K562 (cell line): ENCODE measurements around the gene BNIPL. TPM values are rescaled to one million over a fixed set of nuclear protein-coding genes. Genes with fewer than 3 reads are reported as not detected.
A peak's percentile ranks its signal among the peaks of the same experiment; 100 is the strongest.

Source experiments
- BCOR ChIP-seq: fragments of 450-650 bp; IDR thresholded peaks from 2 replicates; pipeline ENCODE4 v1.6.1; 2016
- C11orf30 ChIP-seq: fragments of 450-650 bp; IDR thresholded peaks from 2 replicates; pipeline ENCODE4 v1.6.1; 2016; ENCODE audit warnings: low read depth, mild to moderate bottlenecking
- E2F8 ChIP-seq: fragments of 450-650 bp; IDR thresholded peaks from 2 replicates; pipeline ENCODE4 v1.7.1; 2018; ENCODE audit warnings: mild to moderate bottlenecking, low read depth; ENCODE audit not compliant: partially characterized antibody
- HDGF ChIP-seq: fragments of 450-650 bp; IDR thresholded peaks from 2 replicates; pipeline ENCODE4 v1.6.1; 2016
- HNRNPH1 ChIP-seq: fragments of 200-400 bp; formaldehyde crosslinking; optimal IDR thresholded peaks from 2 replicates; pipeline ENCODE3; 2017; ENCODE audit warnings: low read depth, mild to moderate bottlenecking, low read length, moderate library complexity
- NCOA4 ChIP-seq: fragments of 450-650 bp; IDR thresholded peaks from 2 replicates; pipeline ENCODE4 v1.6.1; 2018; ENCODE audit warnings: mild to moderate bottlenecking; ENCODE audit not compliant: partially characterized antibody
- RAD21 ChIP-seq, 2 experiments: fragments of 250-450 bp in 1 of 2; fragments of 450-650 bp in 1 of 2; sonication (Bioruptor Pico) in 1 of 2; formaldehyde crosslinking in 1 of 2; IDR thresholded peaks in 1 of 2; conservative IDR thresholded peaks in 1 of 2; 2 replicates each; pipeline versions ENCODE4 v1.4.0 to v1.8.0; 2020 to 2022; ENCODE audit warnings: mild to moderate bottlenecking in 2 of 2, moderate library complexity in 1 of 2
- ZNF316 ChIP-seq: fragments of 450-650 bp; IDR thresholded peaks from 2 replicates; pipeline ENCODE4 v1.6.1; 2016
- polyA plus RNA-seq, 8 experiments: library from polyadenylated mRNA; depleted of rRNA in 4 of 8; stranded (reverse) in 5 of 8; unstranded in 3 of 8; fragments of >200 nt; fragmentation: Nextera tagmentation in 2 of 8; fragmentation: Illumina TruSeq in 1 of 8; extraction: Ambion mirVana in 2 of 8; extraction: Trizol in 1 of 8; gene quantifications; 2 replicates each; pipeline versions ENCODE4 v1.2.1 to v1.2.3, GENCODE V29; 2011 to 2014; ENCODE audit warnings: inconsistent platforms in 1 of 8, missing spikeins in 1 of 8
- total RNA-seq, 7 experiments: library from RNA; depleted of rRNA in 6 of 7; stranded (reverse); fragments of >200 nt in 6 of 7; fragmentation: Illumina TruSeq in 2 of 7; extraction: Trizol in 2 of 7; gene quantifications; 2 replicates each; pipeline versions ENCODE4 v1.2.1 to v1.2.3, GENCODE V29; 2011 to 2021; ENCODE audit warnings: low replicate concordance in 1 of 7
- TF ChIP-seq, protein P1 (sequence below): fragments of 450-650 bp; IDR thresholded peaks from 2 replicates; pipeline ENCODE4 v1.6.1; 2016; ENCODE audit warnings: mild to moderate bottlenecking, moderate library complexity

The BNIPL gene
- total and polyA plus RNA-seq, 9 of the 15 experiments (the other 6 are each of a cell fraction or from before 2014, with no cell fraction given) = 0.08 to 1.4 (median 0.68) TPM

DNA sequence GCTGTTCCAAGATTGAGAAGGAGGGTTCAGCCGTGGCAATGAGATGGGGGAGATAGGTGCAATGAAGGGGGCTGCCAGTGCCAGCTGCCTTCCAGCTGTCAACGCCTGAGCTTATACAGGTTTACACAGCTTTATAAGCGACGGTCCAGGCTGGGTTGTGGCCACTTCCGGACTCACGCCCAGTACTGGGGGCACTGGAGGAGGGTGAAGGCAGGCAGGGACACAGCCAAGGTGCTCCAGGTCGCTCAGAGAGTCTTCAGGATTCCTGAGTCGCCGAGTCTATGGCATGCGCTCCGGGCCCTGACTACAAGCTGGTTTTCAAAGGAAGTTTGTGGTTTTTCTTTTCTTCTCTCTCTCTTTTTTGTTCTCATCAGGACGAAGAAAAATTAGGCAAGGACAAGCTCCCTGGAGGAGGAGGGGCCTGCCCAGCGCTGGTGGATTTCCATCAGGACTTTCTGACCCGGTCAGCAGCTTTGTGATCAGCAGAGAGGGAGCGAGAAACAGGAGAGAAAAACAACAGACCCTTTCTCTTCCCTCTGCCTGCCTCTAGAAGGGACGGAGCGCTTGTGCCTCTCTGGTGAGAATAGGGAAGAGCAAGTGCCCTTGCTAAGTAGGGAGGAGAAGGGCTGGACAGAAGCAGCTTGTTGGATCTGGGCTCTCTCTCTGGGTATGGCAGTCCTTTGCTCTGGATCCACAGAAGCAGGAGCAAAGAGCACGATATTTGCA is 29.9 kb upstream of the BNIPL start, which contains the start of gene MINDY1 (continued):
- TF ChIP-seq E2F8 (no peak), HNRNPH1 (no peak), ZNF316 (0 out of 2 replicates have a peak, but pooled peaks have one; percentile 22), C11orf30 (no peak), NCOA4 (no peak), BCOR (no peak), RAD21 (CRISPR knock-in tag; conservative IDR thresholded peaks at IDR 0.05 in 1 of 2, IDR thresholded peaks at IDR 0.05 in 1 of 2) (peak; percentile 47 to 75), HDGF (0 out of 2 replicates have a peak, but pooled peaks have one; percentile 9)
- TF ChIP-seq, protein P1, sequence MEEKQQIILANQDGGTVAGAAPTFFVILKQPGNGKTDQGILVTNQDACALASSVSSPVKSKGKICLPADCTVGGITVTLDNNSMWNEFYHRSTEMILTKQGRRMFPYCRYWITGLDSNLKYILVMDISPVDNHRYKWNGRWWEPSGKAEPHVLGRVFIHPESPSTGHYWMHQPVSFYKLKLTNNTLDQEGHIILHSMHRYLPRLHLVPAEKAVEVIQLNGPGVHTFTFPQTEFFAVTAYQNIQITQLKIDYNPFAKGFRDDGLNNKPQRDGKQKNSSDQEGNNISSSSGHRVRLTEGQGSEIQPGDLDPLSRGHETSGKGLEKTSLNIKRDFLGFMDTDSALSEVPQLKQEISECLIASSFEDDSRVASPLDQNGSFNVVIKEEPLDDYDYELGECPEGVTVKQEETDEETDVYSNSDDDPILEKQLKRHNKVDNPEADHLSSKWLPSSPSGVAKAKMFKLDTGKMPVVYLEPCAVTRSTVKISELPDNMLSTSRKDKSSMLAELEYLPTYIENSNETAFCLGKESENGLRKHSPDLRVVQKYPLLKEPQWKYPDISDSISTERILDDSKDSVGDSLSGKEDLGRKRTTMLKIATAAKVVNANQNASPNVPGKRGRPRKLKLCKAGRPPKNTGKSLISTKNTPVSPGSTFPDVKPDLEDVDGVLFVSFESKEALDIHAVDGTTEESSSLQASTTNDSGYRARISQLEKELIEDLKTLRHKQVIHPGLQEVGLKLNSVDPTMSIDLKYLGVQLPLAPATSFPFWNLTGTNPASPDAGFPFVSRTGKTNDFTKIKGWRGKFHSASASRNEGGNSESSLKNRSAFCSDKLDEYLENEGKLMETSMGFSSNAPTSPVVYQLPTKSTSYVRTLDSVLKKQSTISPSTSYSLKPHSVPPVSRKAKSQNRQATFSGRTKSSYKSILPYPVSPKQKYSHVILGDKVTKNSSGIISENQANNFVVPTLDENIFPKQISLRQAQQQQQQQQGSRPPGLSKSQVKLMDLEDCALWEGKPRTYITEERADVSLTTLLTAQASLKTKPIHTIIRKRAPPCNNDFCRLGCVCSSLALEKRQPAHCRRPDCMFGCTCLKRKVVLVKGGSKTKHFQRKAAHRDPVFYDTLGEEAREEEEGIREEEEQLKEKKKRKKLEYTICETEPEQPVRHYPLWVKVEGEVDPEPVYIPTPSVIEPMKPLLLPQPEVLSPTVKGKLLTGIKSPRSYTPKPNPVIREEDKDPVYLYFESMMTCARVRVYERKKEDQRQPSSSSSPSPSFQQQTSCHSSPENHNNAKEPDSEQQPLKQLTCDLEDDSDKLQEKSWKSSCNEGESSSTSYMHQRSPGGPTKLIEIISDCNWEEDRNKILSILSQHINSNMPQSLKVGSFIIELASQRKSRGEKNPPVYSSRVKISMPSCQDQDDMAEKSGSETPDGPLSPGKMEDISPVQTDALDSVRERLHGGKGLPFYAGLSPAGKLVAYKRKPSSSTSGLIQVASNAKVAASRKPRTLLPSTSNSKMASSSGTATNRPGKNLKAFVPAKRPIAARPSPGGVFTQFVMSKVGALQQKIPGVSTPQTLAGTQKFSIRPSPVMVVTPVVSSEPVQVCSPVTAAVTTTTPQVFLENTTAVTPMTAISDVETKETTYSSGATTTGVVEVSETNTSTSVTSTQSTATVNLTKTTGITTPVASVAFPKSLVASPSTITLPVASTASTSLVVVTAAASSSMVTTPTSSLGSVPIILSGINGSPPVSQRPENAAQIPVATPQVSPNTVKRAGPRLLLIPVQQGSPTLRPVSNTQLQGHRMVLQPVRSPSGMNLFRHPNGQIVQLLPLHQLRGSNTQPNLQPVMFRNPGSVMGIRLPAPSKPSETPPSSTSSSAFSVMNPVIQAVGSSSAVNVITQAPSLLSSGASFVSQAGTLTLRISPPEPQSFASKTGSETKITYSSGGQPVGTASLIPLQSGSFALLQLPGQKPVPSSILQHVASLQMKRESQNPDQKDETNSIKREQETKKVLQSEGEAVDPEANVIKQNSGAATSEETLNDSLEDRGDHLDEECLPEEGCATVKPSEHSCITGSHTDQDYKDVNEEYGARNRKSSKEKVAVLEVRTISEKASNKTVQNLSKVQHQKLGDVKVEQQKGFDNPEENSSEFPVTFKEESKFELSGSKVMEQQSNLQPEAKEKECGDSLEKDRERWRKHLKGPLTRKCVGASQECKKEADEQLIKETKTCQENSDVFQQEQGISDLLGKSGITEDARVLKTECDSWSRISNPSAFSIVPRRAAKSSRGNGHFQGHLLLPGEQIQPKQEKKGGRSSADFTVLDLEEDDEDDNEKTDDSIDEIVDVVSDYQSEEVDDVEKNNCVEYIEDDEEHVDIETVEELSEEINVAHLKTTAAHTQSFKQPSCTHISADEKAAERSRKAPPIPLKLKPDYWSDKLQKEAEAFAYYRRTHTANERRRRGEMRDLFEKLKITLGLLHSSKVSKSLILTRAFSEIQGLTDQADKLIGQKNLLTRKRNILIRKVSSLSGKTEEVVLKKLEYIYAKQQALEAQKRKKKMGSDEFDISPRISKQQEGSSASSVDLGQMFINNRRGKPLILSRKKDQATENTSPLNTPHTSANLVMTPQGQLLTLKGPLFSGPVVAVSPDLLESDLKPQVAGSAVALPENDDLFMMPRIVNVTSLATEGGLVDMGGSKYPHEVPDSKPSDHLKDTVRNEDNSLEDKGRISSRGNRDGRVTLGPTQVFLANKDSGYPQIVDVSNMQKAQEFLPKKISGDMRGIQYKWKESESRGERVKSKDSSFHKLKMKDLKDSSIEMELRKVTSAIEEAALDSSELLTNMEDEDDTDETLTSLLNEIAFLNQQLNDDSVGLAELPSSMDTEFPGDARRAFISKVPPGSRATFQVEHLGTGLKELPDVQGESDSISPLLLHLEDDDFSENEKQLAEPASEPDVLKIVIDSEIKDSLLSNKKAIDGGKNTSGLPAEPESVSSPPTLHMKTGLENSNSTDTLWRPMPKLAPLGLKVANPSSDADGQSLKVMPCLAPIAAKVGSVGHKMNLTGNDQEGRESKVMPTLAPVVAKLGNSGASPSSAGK = peak; percentile 42; the same call in 1 of the 2 replicates
